H9 (cell line): ENCODE results near the gene BRMS1L. TPM values are rescaled to one million over a fixed set of nuclear protein-coding genes. Genes with fewer than 3 reads are reported as not detected.

Experiments
- DNase-seq: peaks from one replicate; pipeline ENCODE4 v3.0.0-alpha.2; 2017
- H2AFZ ChIP-seq: one replicate; pipeline ENCODE4 v1.6.1; 2013; ENCODE audit warnings: mild to moderate bottlenecking, low read length, control low read depth, moderate library complexity
- H2AK5ac ChIP-seq: 2 replicates; pipeline ENCODE4 v1.6.1; 2013; ENCODE audit warnings: low read length, control low read depth, mixed read lengths; ENCODE audit not compliant: insufficient read length
- H2BK120ac ChIP-seq: one replicate; pipeline ENCODE4 v1.6.1; 2013; ENCODE audit warnings: low read depth, mild to moderate bottlenecking, low read length, control low read depth, inconsistent platforms; ENCODE audit not compliant: poor library complexity, severe bottlenecking
- H2BK12ac ChIP-seq: 2 replicates; pipeline ENCODE4 v1.6.1; 2013; ENCODE audit warnings: low read length, control low read depth, mixed read lengths, low read depth; ENCODE audit not compliant: insufficient read length
- H2BK15ac ChIP-seq: 2 replicates; pipeline ENCODE4 v1.6.1; 2013; ENCODE audit warnings: low read depth, low read length, control low read depth
- H2BK20ac ChIP-seq: one replicate; pipeline ENCODE4 v1.6.1; 2013; ENCODE audit warnings: low read depth, mild to moderate bottlenecking, low read length, control low read depth, inconsistent platforms; ENCODE audit not compliant: poor library complexity, severe bottlenecking
- H2BK5ac ChIP-seq: 2 replicates; pipeline ENCODE4 v1.6.1; 2013; ENCODE audit warnings: low read length, control low read depth, mixed read lengths; ENCODE audit not compliant: insufficient read length
- H3K14ac ChIP-seq: 2 replicates; pipeline ENCODE4 v1.6.1; 2013; ENCODE audit warnings: low read length, control low read depth; ENCODE audit not compliant: insufficient read depth
- H3K18ac ChIP-seq: 2 replicates; pipeline ENCODE4 v1.6.1; 2013; ENCODE audit warnings: low read depth, mild to moderate bottlenecking, mixed read lengths, low read length, control low read depth; ENCODE audit not compliant: insufficient read length
- H3K23ac ChIP-seq: 2 replicates; pipeline ENCODE4 v1.6.1; 2013; ENCODE audit warnings: low read length, control low read depth, mixed read lengths, low read depth; ENCODE audit not compliant: insufficient read length
- H3K23me2 ChIP-seq: 2 replicates; pipeline ENCODE4 v1.6.1; 2013; ENCODE audit warnings: low read depth, mild to moderate bottlenecking, mixed read lengths, low read length, control low read depth; ENCODE audit not compliant: insufficient read length, poor library complexity, severe bottlenecking
- H3K27ac ChIP-seq: 2 replicates; pipeline ENCODE4 v1.5.1; 2013; ENCODE audit warnings: low read length, control low read depth, mixed read lengths, low read depth; ENCODE audit not compliant: insufficient read length
- H3K27me3 ChIP-seq: 2 replicates; pipeline ENCODE4 v1.6.1; 2013; ENCODE audit warnings: low read length, control low read depth, inconsistent platforms; ENCODE audit not compliant: insufficient read depth
- H3K4ac ChIP-seq: 2 replicates; pipeline ENCODE4 v1.6.1; 2013; ENCODE audit warnings: low read depth, mild to moderate bottlenecking, control low read depth, inconsistent platforms, low read length, moderate library complexity
- H3K4me1 ChIP-seq: 2 replicates; pipeline ENCODE4 v1.6.1; 2013; ENCODE audit warnings: low read length, control low read depth, inconsistent platforms; ENCODE audit not compliant: insufficient read depth
- H3K4me2 ChIP-seq: 2 replicates; pipeline ENCODE4 v1.6.1; 2013; ENCODE audit warnings: low read length, control low read depth, mixed read lengths; ENCODE audit not compliant: insufficient read length, insufficient read depth
- H3K56ac ChIP-seq: 2 replicates; pipeline ENCODE4 v1.6.1; 2013; ENCODE audit warnings: low read depth, mild to moderate bottlenecking, mixed read lengths, low read length, control low read depth; ENCODE audit not compliant: insufficient read length
- H3K79me1 ChIP-seq: 2 replicates; pipeline ENCODE4 v1.6.1; 2013; ENCODE audit warnings: low read depth, mild to moderate bottlenecking, moderate library complexity, low read length, control low read depth, inconsistent platforms; ENCODE audit not compliant: insufficient read depth, poor library complexity, severe bottlenecking
- H3K79me2 ChIP-seq: 2 replicates; pipeline ENCODE4 v1.6.1; 2013; ENCODE audit warnings: low read length, control low read depth, inconsistent platforms; ENCODE audit not compliant: insufficient read depth
- H3K9ac ChIP-seq: 2 replicates; pipeline ENCODE4 v1.6.1; 2013; ENCODE audit warnings: low read length, control low read depth, mixed read lengths; ENCODE audit not compliant: insufficient read length; ENCODE audit errors: extremely low read depth
- H3K9me3 ChIP-seq: one replicate; pipeline ENCODE4 v1.6.1; 2013; ENCODE audit warnings: low read depth, low read length, inconsistent platforms; ENCODE audit not compliant: control insufficient read depth
- H3T11ph ChIP-seq: one replicate; pipeline ENCODE4 v1.6.1; 2013; ENCODE audit warnings: mild to moderate bottlenecking, low read length, control low read depth, inconsistent platforms
- H4K20me1 ChIP-seq: one replicate; pipeline ENCODE4 v1.6.1; 2013; ENCODE audit not compliant: control insufficient read depth, insufficient read length, insufficient read depth
- H4K5ac ChIP-seq: 2 replicates; pipeline ENCODE4 v1.6.1; 2013; ENCODE audit warnings: low read depth, mild to moderate bottlenecking, mixed read lengths, low read length, control low read depth; ENCODE audit not compliant: insufficient read length
- H4K8ac ChIP-seq: replicated peaks from 2 replicates; pipeline ENCODE4 v1.6.1; 2013; ENCODE audit warnings: low read length, control low read depth, mixed read lengths, low read depth; ENCODE audit not compliant: insufficient read length
- H4K91ac ChIP-seq: 2 replicates; pipeline ENCODE4 v1.6.1; 2013; ENCODE audit warnings: low read depth, mild to moderate bottlenecking, moderate library complexity, mixed read lengths, low read length, control low read depth; ENCODE audit not compliant: insufficient read length
- H3K27ac Mint-ChIP-seq, 3 experiments: 2 replicates in 2 of 3; 3 replicates in 1 of 3; pipeline ENCODE4 v1.8.0; 2020 to 2021; ENCODE audit warnings: mixed read lengths in 3 of 3, mild to moderate bottlenecking in 1 of 3, moderate library complexity in 1 of 3
- H3K27me3 Mint-ChIP-seq: 2 replicates; pipeline ENCODE4 v1.8.0; 2021; ENCODE audit warnings: low read depth, mild to moderate bottlenecking, moderate library complexity, mixed read lengths
- H3K36me3 Mint-ChIP-seq, 3 experiments: 2 replicates in 2 of 3; 3 replicates in 1 of 3; pipeline ENCODE4 v1.8.0; 2020 to 2021; ENCODE audit warnings: low read depth in 3 of 3, mixed read lengths in 3 of 3; ENCODE audit not compliant: insufficient read depth in 1 of 3
- H3K4me1 Mint-ChIP-seq, 2 experiments: 2 replicates each; pipeline ENCODE4 v1.8.0; 2020; ENCODE audit warnings: mixed read lengths in 2 of 2
- H3K4me3 Mint-ChIP-seq, 2 experiments: 2 replicates in 1 of 2; 3 replicates in 1 of 2; pipeline ENCODE4 v1.8.0; 2020 to 2021; ENCODE audit warnings: mild to moderate bottlenecking in 2 of 2, mixed read lengths in 2 of 2, moderate library complexity in 1 of 2
- H3K9me3 Mint-ChIP-seq, 2 experiments: 2 replicates in 1 of 2; 3 replicates in 1 of 2; pipeline ENCODE4 v1.8.0; 2020; ENCODE audit warnings: mild to moderate bottlenecking in 2 of 2, mixed read lengths in 2 of 2, moderate library complexity in 1 of 2
- WGBS: extraction: QIAGEN DNeasy Blood & Tissue Kit; methylation state at CpG from one replicate; pipeline ENCODE4 v1.1.7; 2013; ENCODE audit warnings: missing lambda C conversion rate, low lambda C conversion rate, mixed read lengths; ENCODE audit not compliant: insufficient read length; ENCODE audit errors: extremely low coverage; 5-methylcytosine and 5-hydroxymethylcytosine counted together
- total RNA-seq: library from RNA; stranded (reverse); gene quantifications from 2 replicates; pipeline ENCODE4 v1.2.1, GENCODE V29; 2021
- TF ChIP-seq, protein P1 (sequence below): fragments of 200-600 bp; sonication (generic); conservative IDR thresholded peaks from 3 replicates; pipeline ENCODE4 v1.8.0; 2021; ENCODE audit warnings: antibody characterized with exemption, mild to moderate bottlenecking

BRMS1L gene
- total RNA-seq, 1 experiment from 2014 or later, result 12.9 TPM

DNA sequence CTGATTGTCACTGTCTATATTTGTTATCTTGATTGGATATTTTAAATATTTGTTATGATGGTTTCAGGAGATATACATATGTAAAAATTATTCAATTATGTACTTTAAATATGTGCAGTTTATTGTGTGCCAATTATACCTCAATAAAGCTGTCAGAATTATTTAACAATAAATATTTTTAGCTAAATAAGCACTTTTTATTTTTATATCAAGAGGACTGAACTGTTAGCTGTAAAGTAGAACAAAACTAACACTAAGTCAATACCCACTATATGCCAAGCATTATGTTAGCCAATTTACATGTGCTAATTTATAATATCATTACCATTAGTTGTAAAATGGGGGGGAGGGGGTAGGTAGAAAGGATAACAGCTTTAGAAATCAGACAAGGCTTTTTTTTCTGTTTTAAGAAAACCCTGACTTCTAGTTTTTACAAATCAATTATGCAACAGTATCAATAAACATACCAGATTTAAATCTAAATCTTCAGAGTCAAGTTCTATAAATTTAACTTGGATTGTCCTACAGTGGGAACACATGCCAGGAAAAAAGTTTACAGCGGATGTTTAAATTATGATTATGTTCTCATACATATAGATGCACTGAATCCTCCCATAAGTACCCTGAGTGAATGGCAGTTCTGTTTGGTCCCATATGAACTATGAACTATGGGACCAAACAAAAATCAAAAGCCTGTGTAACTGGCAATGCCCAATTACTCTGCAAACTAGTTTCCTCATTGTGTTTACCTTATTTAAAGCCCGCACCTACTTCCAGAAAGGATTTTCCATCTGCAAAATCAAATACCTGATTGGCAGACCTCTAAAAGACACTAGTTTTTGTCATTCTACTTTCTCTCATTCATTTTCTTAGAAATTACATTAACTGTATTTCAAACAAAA, 19.9 kb upstream of the BRMS1L start:
- H3K36me3 Mint-ChIP-seq, result peaks cover 0 to 5% (median 4%) of the 10 kb centered on the region in 3 experiments; a peak in 4 of 7 replicates
- Histone ChIP-seq H3K18ac (no peak overlapping the region), H3K23me2 (peaks cover 3% of the 10 kb centered on the region), H4K91ac (no peak overlapping the region), H3K4ac (no peak overlapping the region), H3K79me2 (no peaks in the 10 kb centered on the region), H3K4me1 (no peaks in the 10 kb centered on the region), H3K56ac (no peak overlapping the region), H2BK5ac (no peak overlapping the region), H2BK120ac (no peak overlapping the region), H3K14ac (no peak overlapping the region), H2AK5ac (no peak overlapping the region), H3K79me1 (no peaks in the 10 kb centered on the region), H2BK20ac (no peak overlapping the region), H4K20me1 (no peaks in the 10 kb centered on the region), H3K9ac (no peak overlapping the region), H2BK12ac (no peak overlapping the region), H3T11ph (no peak overlapping the region), H3K27me3 (no peaks in the 10 kb centered on the region), H4K8ac (no peak overlapping the region), H2BK15ac (no peak overlapping the region), H3K4me2 (no peak overlapping the region), H2AFZ (no peak overlapping the region), H3K23ac (no peak overlapping the region), H3K27ac (no peak overlapping the region), H3K9me3 (no peaks in the 10 kb centered on the region), H4K5ac (no peak overlapping the region)
- no peak overlapping the region for H3K27ac Mint-ChIP-seq
- H3K27me3 Mint-ChIP-seq, result no peaks in the 10 kb centered on the region
- H3K4me3 Mint-ChIP-seq, result no peak overlapping the region
- WGBS, result no CpG with 5 or more reads among the region's 2 CpGs
- H3K4me1 Mint-ChIP-seq, result peaks cover 15 to 17% of the 10 kb centered on the region in 2 experiments
- DNase-seq, result no peak
- TF ChIP-seq, protein P1, sequence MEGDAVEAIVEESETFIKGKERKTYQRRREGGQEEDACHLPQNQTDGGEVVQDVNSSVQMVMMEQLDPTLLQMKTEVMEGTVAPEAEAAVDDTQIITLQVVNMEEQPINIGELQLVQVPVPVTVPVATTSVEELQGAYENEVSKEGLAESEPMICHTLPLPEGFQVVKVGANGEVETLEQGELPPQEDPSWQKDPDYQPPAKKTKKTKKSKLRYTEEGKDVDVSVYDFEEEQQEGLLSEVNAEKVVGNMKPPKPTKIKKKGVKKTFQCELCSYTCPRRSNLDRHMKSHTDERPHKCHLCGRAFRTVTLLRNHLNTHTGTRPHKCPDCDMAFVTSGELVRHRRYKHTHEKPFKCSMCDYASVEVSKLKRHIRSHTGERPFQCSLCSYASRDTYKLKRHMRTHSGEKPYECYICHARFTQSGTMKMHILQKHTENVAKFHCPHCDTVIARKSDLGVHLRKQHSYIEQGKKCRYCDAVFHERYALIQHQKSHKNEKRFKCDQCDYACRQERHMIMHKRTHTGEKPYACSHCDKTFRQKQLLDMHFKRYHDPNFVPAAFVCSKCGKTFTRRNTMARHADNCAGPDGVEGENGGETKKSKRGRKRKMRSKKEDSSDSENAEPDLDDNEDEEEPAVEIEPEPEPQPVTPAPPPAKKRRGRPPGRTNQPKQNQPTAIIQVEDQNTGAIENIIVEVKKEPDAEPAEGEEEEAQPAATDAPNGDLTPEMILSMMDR, result no peak
- H3K9me3 Mint-ChIP-seq, result no peaks in the 10 kb centered on the region
